ENCODE results near the gene RBM42.

- TF ChIP-seq CTCF (IDR thresholded peaks at IDR 0.05) = no peak
- no peak for TF ChIP-seq POLR2AphosphoS5 (IDR thresholded peaks at IDR 0.05)
Measured at GRCh38 chr19:35670686-35671085, 41.9 kb downstream of the RBM42 start.

All from stomach (tissue), 4 donors.